Upper lobe of left lung (tissue), 6 donors: ENCODE measurements around the gene CD82. TPM values are rescaled to one million over a fixed set of nuclear protein-coding genes. Genes with fewer than 3 reads are reported as not detected.
A peak's percentile ranks its signal among the peaks of the same experiment; 100 is the strongest.

Experiments used
- ATAC-seq, 2 donors: fragments of 200-7000 bp; cut with Tn5 transposase; one replicate each; pipeline ENCODE4 v1.9.1; 2022; ENCODE audit warnings: mild to moderate bottlenecking in 2 of 2, moderate library complexity in 2 of 2; ENCODE audit not compliant: low FRiP score in 2 of 2
- DNase-seq, 2 donors: peaks; one replicate each; pipeline ENCODE4 v3.0.0-alpha.2; 2019 to 2020
- H3K27ac ChIP-seq, 4 donors: fragments of 200-600 bp; sonication (generic); one replicate each; pipeline ENCODE4 v1.5.1; 2016 to 2019
- H3K27me3 ChIP-seq, 4 donors: fragments of 200-600 bp; sonication (generic); one replicate each; pipeline ENCODE4 v1.5.1; 2017 to 2019
- H3K36me3 ChIP-seq, 4 donors: fragments of 200-600 bp; sonication (generic); one replicate each; pipeline ENCODE4 v1.5.1; 2016 to 2019
- H3K4me1 ChIP-seq, 4 donors: fragments of 200-600 bp; sonication (generic); one replicate each; pipeline ENCODE4 v1.5.1; 2018 to 2019
- H3K4me3 ChIP-seq, 4 donors: fragments of 200-600 bp; sonication (generic); one replicate each; pipeline ENCODE4 v1.5.1; 2017 to 2019; ENCODE audit warnings: mild to moderate bottlenecking in 2 of 4, moderate library complexity in 1 of 4
- H3K9me3 ChIP-seq, 4 donors: fragments of 200-600 bp; sonication (generic); one replicate each; pipeline ENCODE4 v1.5.1; 2018 to 2019
- CTCF ChIP-seq, 6 experiments: fragments of 450-650 bp in 4 of 6; fragments of 200-600 bp in 2 of 6; sonication (generic) in 2 of 6; IDR thresholded peaks; one replicate each; pipeline ENCODE4 v1.5.1; 2016 to 2019; ENCODE audit warnings: antibody characterized with exemption in 6 of 6
- EP300 ChIP-seq, 4 donors: sonication (generic); formaldehyde crosslinking; IDR thresholded peaks; one replicate each; pipeline ENCODE4 v1.5.1; 2017; ENCODE audit warnings: antibody characterized with exemption in 4 of 4, control low read depth in 2 of 4
- POLR2A ChIP-seq, 4 donors: fragments of 450-650 bp; IDR thresholded peaks; one replicate each; pipeline ENCODE4 v1.5.1; 2016 to 2017; ENCODE audit warnings: antibody characterized with exemption in 4 of 4, mild to moderate bottlenecking in 2 of 4
- POLR2AphosphoS5 ChIP-seq, 2 donors: sonication (generic); formaldehyde crosslinking; IDR thresholded peaks; one replicate each; pipeline ENCODE4 v1.5.1; 2017; ENCODE audit warnings: antibody characterized with exemption in 2 of 2
- WGBS, 2 donors: methylation state at CpG; one replicate each; pipeline ENCODE4 v1.1.5; 2017 to 2018; 5-methylcytosine and 5-hydroxymethylcytosine counted together
- total RNA-seq, 6 donors: library from RNA; depleted of rRNA in 4 of 6; stranded (reverse); fragments of >200 nt in 4 of 6; gene quantifications; one replicate each; pipeline versions ENCODE4 v1.1.0 to v1.2.1, GENCODE V29; 2016 to 2021
- donor health status: DM: no; HTN: no; CAD: no; lungs with moderate emphysema.
- donor health status: DM: no; HTN: yes; CAD: no; lungs with severe emphysema.

CD82 gene
- total RNA-seq, 6 donors from 2014 or later: 29.8 to 148 (median 69.9) TPM

- Histone ChIP-seq H3K27me3 (no peaks in the 10 kb centered on the region), H3K36me3 (peaks cover 0 to 6% (median 2%) of the 10 kb centered on the region in 4 donors), H3K4me1 (peaks cover 71 to 98% (median 81%) of the 10 kb centered on the region in 4 donors), H3K9me3 (no peaks in the 10 kb centered on the region), H3K27ac (peak overlapping the region in 2 of 4 donors; percentile 16 to 42), H3K4me3 (no peak overlapping the region)
- ATAC-seq: no peak
- TF ChIP-seq EP300 (IDR thresholded peaks at IDR 0.05): no peak
- no peak for TF ChIP-seq POLR2AphosphoS5 (IDR thresholded peaks at IDR 0.05)
- no peak for TF ChIP-seq POLR2A (IDR thresholded peaks at IDR 0.05)
- no peak for TF ChIP-seq CTCF (IDR thresholded peaks at IDR 0.05)
- DNase-seq: no peak
- whole genome bisulfite sequencing, 2 donors: 90 to 95% methylated on average over 16 of the region's 16 CpGs
Measured at GRCh38 chr11:44572884-44573283, 7.4 kb downstream of the CD82 start.

- Histone ChIP-seq H3K27me3 (no peaks in the 10 kb centered on the region), H3K4me1 (peaks cover 71 to 98% (median 81%) of the 10 kb centered on the region in 4 donors), H3K9me3 (no peaks in the 10 kb centered on the region), H3K27ac (peak overlapping the region in 2 of 4 donors; percentile 66 to 69), H3K4me3 (no peak overlapping the region), H3K36me3 (peaks cover 0 to 6% (median 2%) of the 10 kb centered on the region in 4 donors)
- ATAC-seq (no peak), DNase-seq (no peak)
- TF ChIP-seq EP300 (IDR thresholded peaks at IDR 0.05) (no peak), POLR2AphosphoS5 (IDR thresholded peaks at IDR 0.05) (no peak), CTCF (IDR thresholded peaks at IDR 0.05) (no peak), POLR2A (IDR thresholded peaks at IDR 0.05) (no peak)
- 70 to 71% methylated on average over 3 of the region's 3 CpGs for WGBS, 2 donors
Measured at GRCh38 chr11:44573333-44573732, 7.9 kb downstream of the CD82 start.

DNA sequence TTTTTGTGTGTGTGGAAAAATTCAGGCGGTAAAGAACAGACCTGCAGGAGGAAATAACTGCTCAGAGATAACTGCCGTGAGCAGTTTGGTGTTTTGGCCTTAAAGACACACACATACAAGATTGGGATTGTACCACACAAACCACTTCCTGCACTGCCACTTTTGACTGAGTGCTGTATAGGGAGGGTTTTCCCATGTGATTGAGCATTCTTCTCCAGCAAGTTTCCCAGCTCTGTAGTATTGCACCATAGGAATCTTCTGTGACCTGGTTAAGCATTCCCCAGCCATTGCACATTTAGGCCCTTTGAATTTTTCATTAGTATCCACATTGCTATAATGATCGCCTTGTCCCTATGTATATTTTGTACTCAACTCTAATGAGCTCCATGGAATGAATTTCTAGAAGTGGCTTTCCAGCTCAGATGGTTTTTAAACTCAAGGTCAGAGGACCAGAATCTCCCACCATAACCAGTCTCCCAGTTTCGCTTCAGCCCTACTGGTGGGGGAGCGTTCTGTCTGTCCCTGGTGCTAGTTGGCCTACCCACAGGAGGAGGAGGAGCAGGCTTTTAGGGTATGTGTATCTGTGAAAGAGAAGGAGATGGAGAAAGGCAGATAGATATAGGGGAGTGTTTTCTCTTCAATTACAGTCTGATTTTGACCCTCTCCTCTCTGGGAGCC is 9.3 kb downstream of the CD82 start:
- peak overlapping the region; percentile 20 to 69 (median 58) for H3K27ac ChIP-seq
- DNase-seq (peak in 1 of 2 donors; percentile 73), ATAC-seq (peak; percentile 38 to 74)
- H3K4me1 ChIP-seq: peaks cover 71 to 98% (median 80%) of the 10 kb centered on the region in 4 donors
- H3K36me3 ChIP-seq: peaks cover 0 to 6% (median 2%) of the 10 kb centered on the region in 4 donors
- WGBS, 2 donors: 33 to 57% methylated on average over 5 of the region's 5 CpGs
- no peak overlapping the region for H3K4me3 ChIP-seq
- no peaks in the 10 kb centered on the region for H3K9me3 ChIP-seq
- no peaks in the 10 kb centered on the region for H3K27me3 ChIP-seq
- peak in 1 of 2 donors; percentile 63 for TF ChIP-seq POLR2AphosphoS5 (IDR thresholded peaks at IDR 0.05)
- TF ChIP-seq CTCF (IDR thresholded peaks at IDR 0.05): no peak

- Histone ChIP-seq H3K4me1 (peaks cover 68 to 92% (median 78%) of the 10 kb centered on the region in 4 donors), H3K36me3 (peaks cover 0 to 6% (median 2%) of the 10 kb centered on the region in 4 donors), H3K27ac (peak overlapping the region; percentile 20 to 69 (median 45)), H3K4me3 (no peak overlapping the region), H3K27me3 (no peaks in the 10 kb centered on the region), H3K9me3 (no peaks in the 10 kb centered on the region)
- WGBS, 2 donors: 73 to 83% methylated on average over 2 of the region's 2 CpGs
- TF ChIP-seq CTCF (IDR thresholded peaks at IDR 0.05) (no peak), POLR2AphosphoS5 (IDR thresholded peaks at IDR 0.05) (no peak), EP300 (IDR thresholded peaks at IDR 0.05) (no peak), POLR2A (IDR thresholded peaks at IDR 0.05) (no peak)
- ATAC-seq (no peak), DNase-seq (no peak)
Measured at GRCh38 chr11:44575288-44575672, 9.8 kb downstream of the CD82 start.

DNA sequence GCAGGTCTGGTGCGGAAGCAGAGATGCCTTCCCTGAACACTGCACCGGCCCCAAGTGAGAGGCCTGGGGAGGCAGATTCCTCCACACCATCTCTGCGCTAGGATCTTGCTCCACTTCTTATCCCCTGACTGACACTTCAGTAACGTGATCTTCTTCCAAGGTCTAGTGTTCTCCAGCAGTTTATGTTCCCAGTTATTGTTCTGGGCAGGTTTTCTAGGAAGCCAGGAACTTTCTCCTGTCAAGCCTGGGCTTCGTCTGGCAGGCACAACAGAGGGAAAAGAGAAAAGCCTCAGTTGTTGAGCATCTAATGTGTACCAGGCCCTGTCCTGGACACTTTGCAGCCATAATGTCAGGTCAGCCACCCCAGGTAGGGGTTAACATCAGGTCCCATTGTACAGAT is 10.5 kb downstream of the CD82 start:
- peaks cover 61 to 86% (median 72%) of the 10 kb centered on the region in 4 donors for H3K4me1 ChIP-seq
- ATAC-seq (no peak), DNase-seq (no peak)
- peak overlapping the region in 2 of 4 donors; percentile 75 to 77 for H3K27ac ChIP-seq
- H3K27me3 ChIP-seq: no peaks in the 10 kb centered on the region
- no peaks in the 10 kb centered on the region for H3K9me3 ChIP-seq
- no peak for TF ChIP-seq POLR2A (IDR thresholded peaks at IDR 0.05)
- no peak for TF ChIP-seq EP300 (IDR thresholded peaks at IDR 0.05)
- no peak for TF ChIP-seq CTCF (IDR thresholded peaks at IDR 0.05)
- 88 to 91% methylated on average over 5 of the region's 5 CpGs for WGBS, 2 donors
- H3K4me3 ChIP-seq: no peak overlapping the region
- peaks cover 0 to 5% (median 0%) of the 10 kb centered on the region in 4 donors for H3K36me3 ChIP-seq
